OCI-LY7 (cell line): ENCODE results near the gene FIBP. TPM values are rescaled to one million over a fixed set of nuclear protein-coding genes. Genes with fewer than 3 reads are reported as not detected.

Experiments
- BruUV-seq: library from RNA; stranded (reverse); fragments of 400-500 nt; replicated peaks from 2 replicates; lab custom pipeline; 2021; lab: Mats Ljungman, UMichigan
- CTCF ChIA-PET: fragments of 300-600 bp; sonication (Branson Sonifier 250); formaldehyde crosslinking; loops from one replicate; lab custom pipeline; 2022; ENCODE audit warnings: antibody characterized with exemption; ENCODE audit not compliant: unreplicated experiment; lab: Charles Lee
- POLR2A ChIA-PET: fragments of 300-600 bp; sonication (Branson Sonifier 250); formaldehyde crosslinking; loops from one replicate; lab custom pipeline; 2022; ENCODE audit warnings: antibody characterized with exemption; lab: Charles Lee
- DNase-seq: peaks from one replicate; pipeline ENCODE4 v3.0.0-alpha.2; 2015; ENCODE audit warnings: low spot score
- H2AFZ ChIP-seq: fragments of 200-600 bp; sonication (generic), shearing (Covaris generic); 2 replicates; pipeline ENCODE4 v1.6.1; 2014; ENCODE audit warnings: mild to moderate bottlenecking, antibody characterized with exemption, low read length, moderate library complexity
- H3K27ac ChIP-seq: fragments of 200-600 bp; sonication (generic); 2 replicates; pipeline ENCODE4 v1.5.1; 2014; ENCODE audit warnings: mixed run types, low read depth, mild to moderate bottlenecking, moderate library complexity, low read length, inconsistent platforms; ENCODE audit not compliant: poor library complexity, severe bottlenecking
- H3K36me3 ChIP-seq: fragments of 200-600 bp; sonication (generic); 2 replicates; pipeline ENCODE4 v1.6.1; 2014; ENCODE audit warnings: mild to moderate bottlenecking, antibody characterized with exemption, low read length, moderate library complexity, mixed read lengths; ENCODE audit not compliant: insufficient read depth
- H3K4me1 ChIP-seq: fragments of 200-600 bp; sonication (generic); 2 replicates; pipeline ENCODE4 v1.5.1; 2014; ENCODE audit warnings: mild to moderate bottlenecking, low read length; ENCODE audit not compliant: insufficient read depth, poor library complexity, severe bottlenecking
- H3K4me2 ChIP-seq: fragments of 200-600 bp; sonication (generic); 2 replicates; pipeline ENCODE4 v1.6.1; 2014; ENCODE audit warnings: mild to moderate bottlenecking, low read length
- H3K4me3 ChIP-seq: fragments of 200-600 bp; sonication (generic); 2 replicates; pipeline ENCODE4 v1.5.1; 2014; ENCODE audit warnings: mild to moderate bottlenecking, low read depth, low read length; ENCODE audit not compliant: poor library complexity, severe bottlenecking
- H3K79me2 ChIP-seq: fragments of 200-600 bp; sonication (generic); 2 replicates; pipeline ENCODE4 v1.6.1; 2016; ENCODE audit warnings: low read depth, mild to moderate bottlenecking, low read length, moderate library complexity, mixed read lengths; ENCODE audit not compliant: insufficient read depth
- H3K9me2 ChIP-seq: fragments of 200-600 bp; sonication (generic); 2 replicates; pipeline ENCODE4 v1.6.1; 2016; ENCODE audit warnings: mild to moderate bottlenecking, low read length, mixed read lengths; ENCODE audit not compliant: insufficient read depth
- H3K9me3 ChIP-seq: fragments of 200-600 bp; sonication (generic); 2 replicates; pipeline ENCODE4 v1.6.1; 2014; ENCODE audit warnings: mild to moderate bottlenecking, mixed run types, low read length, mixed read lengths
- H4K20me1 ChIP-seq: fragments of 200-600 bp; sonication (generic); 2 replicates; pipeline ENCODE4 v1.6.1; 2014; ENCODE audit warnings: mild to moderate bottlenecking, antibody characterized with exemption, low read length, moderate library complexity, mixed read lengths; ENCODE audit not compliant: insufficient read depth
- EZH2phosphoT487 ChIP-seq: fragments of 200-600 bp; sonication (generic); IDR thresholded peaks from 2 replicates; pipeline ENCODE4 v1.6.1; 2018; ENCODE audit warnings: low read depth, borderline replicate concordance, mild to moderate bottlenecking, mixed run types, antibody characterized with exemption, low read length, moderate library complexity, mixed read lengths
- intact Hi-C: fragments of 100-400 bp; cut with micrococcal nuclease; formaldehyde crosslinking; loops from one replicate; pipeline ENCODE4 v1.10.0; 2022; ENCODE audit not compliant: unreplicated experiment
- total RNA-seq, 2 experiments: library from RNA; depleted of rRNA in 1 of 2; stranded (reverse); fragments of >200 nt in 1 of 2; shearing (Covaris generic) in 1 of 2; gene quantifications; 2 replicates each; pipeline ENCODE4 v1.2.3, GENCODE V29; 2014 to 2022
- TF ChIP-seq, protein P1 (sequence below): fragments of 200-600 bp; sonication (generic); conservative IDR thresholded peaks from 2 replicates; pipeline ENCODE4 v1.5.1; 2014; ENCODE audit warnings: mild to moderate bottlenecking, antibody characterized with exemption, low read length, moderate library complexity, mixed read lengths

The FIBP gene
- total RNA-seq, 2 experiments from 2014 or later, result 97.3 to 184 TPM

DNA sequence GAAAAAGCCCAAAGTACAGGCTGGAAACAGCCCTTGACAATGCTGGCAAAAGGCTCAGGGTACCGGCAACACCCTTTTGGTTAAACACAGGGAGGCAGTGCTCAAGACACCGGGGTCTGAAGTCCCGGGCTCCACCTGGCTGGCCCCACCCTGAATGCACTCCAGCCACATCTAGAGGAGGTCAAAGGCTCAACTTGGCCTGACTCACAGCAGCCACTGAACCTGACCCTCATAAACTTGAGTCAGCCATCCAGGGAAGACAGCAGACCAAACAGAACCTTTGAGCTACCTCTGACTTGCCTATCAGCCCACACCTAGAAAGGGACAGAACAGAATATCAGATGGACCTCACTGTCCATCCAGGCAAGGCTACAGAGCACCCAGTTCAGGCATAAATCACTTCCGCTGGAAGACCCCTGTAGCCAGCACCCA lies 34.1 kb downstream of the FIBP start:
- no peak for TF ChIP-seq EZH2phosphoT487
- TF ChIP-seq, protein P1, sequence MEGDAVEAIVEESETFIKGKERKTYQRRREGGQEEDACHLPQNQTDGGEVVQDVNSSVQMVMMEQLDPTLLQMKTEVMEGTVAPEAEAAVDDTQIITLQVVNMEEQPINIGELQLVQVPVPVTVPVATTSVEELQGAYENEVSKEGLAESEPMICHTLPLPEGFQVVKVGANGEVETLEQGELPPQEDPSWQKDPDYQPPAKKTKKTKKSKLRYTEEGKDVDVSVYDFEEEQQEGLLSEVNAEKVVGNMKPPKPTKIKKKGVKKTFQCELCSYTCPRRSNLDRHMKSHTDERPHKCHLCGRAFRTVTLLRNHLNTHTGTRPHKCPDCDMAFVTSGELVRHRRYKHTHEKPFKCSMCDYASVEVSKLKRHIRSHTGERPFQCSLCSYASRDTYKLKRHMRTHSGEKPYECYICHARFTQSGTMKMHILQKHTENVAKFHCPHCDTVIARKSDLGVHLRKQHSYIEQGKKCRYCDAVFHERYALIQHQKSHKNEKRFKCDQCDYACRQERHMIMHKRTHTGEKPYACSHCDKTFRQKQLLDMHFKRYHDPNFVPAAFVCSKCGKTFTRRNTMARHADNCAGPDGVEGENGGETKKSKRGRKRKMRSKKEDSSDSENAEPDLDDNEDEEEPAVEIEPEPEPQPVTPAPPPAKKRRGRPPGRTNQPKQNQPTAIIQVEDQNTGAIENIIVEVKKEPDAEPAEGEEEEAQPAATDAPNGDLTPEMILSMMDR, result no peak
- Histone ChIP-seq H3K9me2 (no peaks in the 10 kb centered on the region), H3K79me2 (peaks cover 36% of the 10 kb centered on the region), H3K36me3 (peaks cover 69% of the 10 kb centered on the region), H2AFZ (no peak overlapping the region), H4K20me1 (peaks cover 16% of the 10 kb centered on the region), H3K9me3 (peaks cover 7% of the 10 kb centered on the region; the same call in 1 of the 2 replicates), H3K4me3 (no peak overlapping the region), H3K27ac (no peak overlapping the region), H3K4me1 (peaks cover 16% of the 10 kb centered on the region), H3K4me2 (no peak overlapping the region)
- no TSS peak for BruUV-seq
- CTCF ChIA-PET, result no interaction called here
- intact Hi-C loops, result no loop called here
- DNase-seq, result no peak
- POLR2A ChIA-PET, result no interaction called here

DNA sequence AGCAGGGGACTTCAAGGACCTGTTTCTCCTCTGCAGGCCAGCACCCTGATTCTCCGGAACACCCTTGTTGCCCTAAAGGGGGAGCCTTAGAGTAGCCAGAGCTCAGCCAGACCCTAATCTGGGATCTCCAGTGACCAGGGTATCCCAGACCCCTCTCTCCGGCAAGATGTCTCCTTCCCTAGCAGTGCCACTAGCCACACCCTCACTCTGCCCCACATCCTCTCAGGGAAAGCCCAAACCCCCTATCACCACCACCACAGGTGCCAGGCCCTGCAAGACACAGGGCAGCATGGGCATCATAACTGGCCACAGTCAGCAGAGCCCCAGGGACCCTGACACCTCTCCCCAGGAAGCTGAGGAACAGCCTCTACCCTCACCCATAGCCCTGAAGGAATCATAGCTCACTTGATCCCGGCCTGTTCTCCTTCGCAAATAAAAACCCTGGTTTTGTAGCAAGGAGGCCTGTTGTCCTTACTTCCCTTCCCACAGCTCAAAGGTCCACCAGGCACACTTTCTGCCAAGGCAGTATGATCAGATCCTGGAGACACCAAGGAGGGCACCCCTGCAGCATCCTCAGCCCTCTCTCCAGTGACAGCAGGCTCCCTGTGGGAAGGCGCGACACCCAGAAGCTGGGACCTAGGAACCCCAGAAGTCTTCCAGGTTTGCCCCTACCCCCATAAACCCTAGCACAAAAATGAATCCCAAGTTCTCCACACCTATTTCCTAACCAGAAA lies 34.9 kb downstream of the FIBP start:
- Histone ChIP-seq H3K36me3 (peaks cover 69% of the 10 kb centered on the region), H3K4me2 (no peak overlapping the region), H3K9me2 (no peaks in the 10 kb centered on the region), H4K20me1 (peaks cover 16% of the 10 kb centered on the region), H3K27ac (no peak overlapping the region), H3K79me2 (peaks cover 36% of the 10 kb centered on the region), H3K4me3 (no peak overlapping the region), H2AFZ (no peak overlapping the region), H3K9me3 (peaks cover 7% of the 10 kb centered on the region; the same call in 1 of the 2 replicates), H3K4me1 (peaks cover 9% of the 10 kb centered on the region)
- BruUV-seq, result no TSS peak
- DNase-seq, result no peak
- ChIA-PET POLR2A (no interaction called here), CTCF (no interaction called here)
- TF ChIP-seq EZH2phosphoT487, result no peak
- TF ChIP-seq, protein P1, result 0 out of 2 replicates have a peak, but pooled peaks have one; percentile 19
- intact Hi-C loops, result no loop called here

DNA sequence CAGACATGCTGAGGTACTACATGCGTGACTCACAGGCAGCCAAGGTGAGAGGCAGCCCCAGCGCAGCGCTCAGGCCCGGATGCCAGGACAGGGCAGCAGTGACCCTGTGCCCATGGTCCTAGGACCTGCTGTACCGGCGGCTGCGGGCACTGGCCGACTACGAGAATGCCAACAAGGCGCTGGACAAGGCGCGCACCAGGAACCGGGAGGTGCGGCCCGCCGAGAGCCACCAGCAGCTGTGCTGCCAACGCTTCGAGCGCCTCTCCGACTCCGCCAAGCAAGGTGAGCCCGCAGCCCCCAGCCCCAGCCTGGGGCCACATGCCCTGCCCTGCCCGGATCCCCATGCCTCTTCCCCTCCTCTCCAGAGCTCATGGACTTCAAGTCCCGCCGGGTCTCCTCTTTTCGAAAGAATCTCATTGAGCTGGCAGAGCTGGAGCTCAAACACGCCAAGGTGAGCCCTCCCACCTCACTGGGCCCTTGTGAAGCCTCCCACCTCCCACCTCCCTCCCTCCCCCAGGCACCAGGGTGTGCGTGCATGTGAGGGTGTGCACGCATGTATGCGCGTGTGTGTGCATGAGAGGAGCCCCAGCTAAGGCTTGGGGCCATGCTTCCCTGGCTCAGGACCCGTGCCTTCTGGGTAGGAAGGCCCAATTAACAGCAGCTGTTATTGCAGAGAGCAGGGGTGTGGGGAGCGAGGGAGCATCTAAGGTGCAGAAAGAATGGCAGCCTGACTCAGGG lies 35.6 kb downstream of the FIBP start:
- H3K9me3 ChIP-seq, result peaks cover 7% of the 10 kb centered on the region; the same call in 1 of the 2 replicates
- peaks cover 8% of the 10 kb centered on the region for H3K4me1 ChIP-seq
- ChIA-PET POLR2A (no interaction called here), CTCF (no interaction called here)
- peaks cover 69% of the 10 kb centered on the region for H3K36me3 ChIP-seq
- H4K20me1 ChIP-seq, result peaks cover 16% of the 10 kb centered on the region
- H3K79me2 ChIP-seq, result peaks cover 36% of the 10 kb centered on the region
- no peak overlapping the region for H2AFZ ChIP-seq
- no peak for DNase-seq
- TF ChIP-seq EZH2phosphoT487, result no peak
- no peaks in the 10 kb centered on the region for H3K9me2 ChIP-seq
- intact Hi-C loops, result no loop called here
- H3K27ac ChIP-seq, result no peak overlapping the region
- H3K4me2 ChIP-seq, result no peak overlapping the region
- BruUV-seq, result no TSS peak
- H3K4me3 ChIP-seq, result no peak overlapping the region
